ENCODE data around the gene CST9L. TPM values are rescaled to one million over a fixed set of nuclear protein-coding genes. Genes with fewer than 3 reads are reported as not detected.
"Not testable (repeated sequence)": the region's sequence is repeated elsewhere in the genome, so short reads cannot be mapped to it uniquely, and the experiment has no call there.

CST9L gene
- total RNA-seq, 2 experiments from 2014 or later: not detected

DNA sequence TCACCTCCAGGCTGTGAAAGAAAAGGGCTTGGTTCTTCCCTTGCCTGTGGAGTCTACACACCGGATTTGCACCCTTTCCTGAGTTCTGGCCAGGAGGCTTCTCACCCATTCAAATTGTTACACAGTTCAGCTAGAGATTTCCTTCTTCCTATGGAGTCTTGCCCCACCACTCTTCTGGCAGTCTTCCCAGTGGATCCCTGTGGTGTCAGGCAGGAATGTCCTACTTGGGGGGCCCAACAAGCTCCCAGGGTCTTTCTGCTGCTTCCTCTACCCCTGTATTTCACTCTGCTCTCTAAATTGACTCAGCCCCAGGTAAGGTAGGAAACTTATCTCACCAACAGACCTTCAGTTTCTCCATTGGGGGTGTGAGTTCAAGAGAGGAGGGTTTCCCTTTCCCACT, 14.0 kb upstream of the CST9L start:
- Mint-ChIP-seq H3K27me3 (peaks cover 7% of the 10 kb centered on the region), H3K36me3 (ENCODE audit: low read depth) (no peaks in the 10 kb centered on the region), H3K27ac (no peak overlapping the region), H3K4me3 (no peak overlapping the region), H3K9me3 (no peaks in the 10 kb centered on the region), H3K4me1 (no peaks in the 10 kb centered on the region)
- CTCF ChIA-PET: no interaction called here
- POLR2A ChIA-PET: no interaction called here
- DNase-seq: no peak

DNA sequence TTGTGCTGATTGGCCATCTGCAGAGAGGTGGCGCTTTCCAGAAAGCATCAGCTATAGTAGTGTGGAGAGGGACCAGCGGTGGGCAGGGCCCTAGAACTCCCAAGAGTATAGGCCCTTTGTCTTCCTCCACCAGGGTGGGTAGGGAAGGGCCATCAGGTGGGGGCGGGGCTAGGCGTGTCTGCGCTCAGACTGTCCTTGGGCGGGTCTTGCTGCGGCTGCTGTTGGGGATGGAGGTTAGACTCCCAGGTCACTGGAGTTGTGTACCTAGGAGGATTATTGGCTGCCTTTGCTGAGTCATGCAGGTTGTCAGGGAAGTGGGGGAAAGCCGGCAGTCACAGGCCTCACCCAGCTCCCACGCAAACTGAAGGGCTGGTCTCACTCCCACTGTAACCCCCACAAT, 13.5 kb upstream of the CST9L start:
- H3K9me3 Mint-ChIP-seq; POLR2A ChIA-PET; H3K4me3 Mint-ChIP-seq; CTCF ChIA-PET; H3K27me3 Mint-ChIP-seq; H3K27ac Mint-ChIP-seq; H3K36me3 Mint-ChIP-seq (ENCODE audit: low read depth); H3K4me1 Mint-ChIP-seq; DNase-seq: not testable (repeated sequence)

DNA sequence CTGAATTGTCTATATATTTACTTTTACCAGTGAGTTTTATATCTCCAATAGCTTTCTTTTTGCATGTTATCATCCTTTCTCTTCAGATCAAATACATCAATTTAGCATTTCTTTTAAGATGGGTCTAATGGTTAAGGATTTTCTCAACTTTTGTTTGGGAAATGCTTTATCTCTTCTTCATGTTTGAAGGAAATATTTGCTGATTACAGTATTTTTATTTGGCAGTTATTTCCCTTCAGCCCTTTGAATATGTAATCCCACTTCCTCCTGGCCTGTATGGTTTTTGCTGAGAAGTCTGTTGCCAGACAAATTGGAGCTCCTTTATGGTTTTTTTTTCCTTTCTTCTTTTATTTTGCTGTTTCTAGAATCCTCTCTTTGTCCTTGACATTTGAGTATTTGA, 6.7 kb upstream of the CST9L start:
- Mint-ChIP-seq H3K36me3 (ENCODE audit: low read depth) (no peaks in the 10 kb centered on the region), H3K27ac (no peak overlapping the region), H3K9me3 (no peaks in the 10 kb centered on the region), H3K4me1 (no peaks in the 10 kb centered on the region), H3K4me3 (no peak overlapping the region), H3K27me3 (peaks cover 13% of the 10 kb centered on the region)
- DNase-seq: no peak
- ChIA-PET CTCF (no interaction called here), POLR2A (no interaction called here)

DNA sequence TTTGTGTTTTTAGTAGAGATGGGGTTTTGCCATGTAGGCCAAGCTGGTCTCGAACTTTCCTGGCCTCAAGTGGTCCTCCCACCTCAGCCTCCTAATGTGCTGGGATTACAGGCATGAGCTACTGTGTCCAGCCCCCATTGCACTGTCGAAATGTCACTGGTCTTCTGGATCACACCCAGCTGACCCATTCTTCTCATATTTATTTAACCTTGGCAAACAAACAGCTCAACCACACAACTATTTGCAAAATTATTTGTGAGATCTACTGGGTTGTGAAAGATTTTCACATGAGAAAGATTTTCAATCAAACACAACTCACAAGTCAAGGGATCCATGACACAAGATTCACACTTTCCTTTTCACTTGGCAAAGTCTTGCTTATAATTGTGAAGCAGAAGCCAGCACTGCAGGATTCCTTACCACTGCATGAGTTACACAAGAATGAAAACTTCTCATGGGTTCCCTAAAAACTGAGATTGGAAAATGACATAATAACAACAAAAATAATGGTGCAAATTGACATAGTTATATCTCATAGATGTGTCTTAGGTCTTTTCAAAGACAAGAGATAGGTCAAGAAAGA, 2.0 kb upstream of the CST9L start:
- no peaks in the 10 kb centered on the region for H3K4me1 Mint-ChIP-seq
- POLR2A ChIA-PET: no interaction called here
- H3K36me3 Mint-ChIP-seq (ENCODE audit: low read depth): no peaks in the 10 kb centered on the region
- no peak overlapping the region for H3K27ac Mint-ChIP-seq
- peaks cover 11% of the 10 kb centered on the region for H3K27me3 Mint-ChIP-seq
- no peak for DNase-seq
- CTCF ChIA-PET: no interaction called here
- no peak overlapping the region for H3K4me3 Mint-ChIP-seq
- no peaks in the 10 kb centered on the region for H3K9me3 Mint-ChIP-seq

DNA sequence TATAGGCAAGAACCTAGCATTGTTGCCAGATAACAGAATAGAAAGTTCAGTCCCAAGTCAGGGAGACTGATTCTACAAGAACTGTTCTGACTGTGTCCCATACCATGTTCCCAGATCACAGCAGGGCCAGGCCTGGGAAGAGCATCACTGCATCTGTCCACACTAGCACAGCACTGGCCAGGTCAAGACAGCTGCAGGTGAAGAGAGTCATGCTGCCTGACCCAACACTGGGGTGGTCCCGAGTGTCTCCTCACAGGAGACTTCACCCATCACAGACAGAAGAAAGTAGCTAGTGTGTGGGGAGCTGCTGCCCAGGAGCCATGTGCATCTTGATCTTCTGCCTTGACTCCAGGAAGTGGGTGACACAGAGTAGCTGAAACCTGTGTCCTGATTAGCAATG, 1.3 kb upstream of the CST9L start:
- ChIA-PET POLR2A (no interaction called here), CTCF (no interaction called here)
- Mint-ChIP-seq H3K27ac (no peak overlapping the region), H3K27me3 (peaks cover 9% of the 10 kb centered on the region), H3K4me3 (no peak overlapping the region), H3K4me1 (no peaks in the 10 kb centered on the region), H3K9me3 (no peaks in the 10 kb centered on the region), H3K36me3 (ENCODE audit: low read depth) (no peaks in the 10 kb centered on the region)
- no peak for DNase-seq

DNA sequence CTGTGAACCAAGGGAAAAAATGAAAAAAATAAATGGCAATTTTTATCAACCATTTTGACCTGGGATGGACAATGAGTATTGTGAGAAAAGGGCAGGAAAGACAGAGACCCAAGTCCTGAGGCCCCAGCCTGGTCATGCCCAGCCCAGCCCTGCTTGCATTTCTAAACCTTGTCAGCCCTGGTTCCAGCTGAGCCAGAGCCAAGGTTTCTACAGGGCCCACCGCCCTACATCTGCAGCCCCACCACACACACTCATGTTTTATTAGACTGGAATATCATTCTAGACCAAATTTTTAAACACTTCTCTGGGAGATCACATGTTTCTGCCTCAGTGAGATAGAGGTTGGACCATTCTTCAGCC, 667 bp upstream of the CST9L start:
- CTCF ChIA-PET: no interaction called here
- Mint-ChIP-seq H3K4me3 (no peak overlapping the region), H3K27ac (no peak overlapping the region), H3K9me3 (no peaks in the 10 kb centered on the region), H3K27me3 (peaks cover 6% of the 10 kb centered on the region), H3K36me3 (ENCODE audit: low read depth) (no peaks in the 10 kb centered on the region), H3K4me1 (no peaks in the 10 kb centered on the region)
- DNase-seq: no peak
- POLR2A ChIA-PET: no interaction called here

DNA sequence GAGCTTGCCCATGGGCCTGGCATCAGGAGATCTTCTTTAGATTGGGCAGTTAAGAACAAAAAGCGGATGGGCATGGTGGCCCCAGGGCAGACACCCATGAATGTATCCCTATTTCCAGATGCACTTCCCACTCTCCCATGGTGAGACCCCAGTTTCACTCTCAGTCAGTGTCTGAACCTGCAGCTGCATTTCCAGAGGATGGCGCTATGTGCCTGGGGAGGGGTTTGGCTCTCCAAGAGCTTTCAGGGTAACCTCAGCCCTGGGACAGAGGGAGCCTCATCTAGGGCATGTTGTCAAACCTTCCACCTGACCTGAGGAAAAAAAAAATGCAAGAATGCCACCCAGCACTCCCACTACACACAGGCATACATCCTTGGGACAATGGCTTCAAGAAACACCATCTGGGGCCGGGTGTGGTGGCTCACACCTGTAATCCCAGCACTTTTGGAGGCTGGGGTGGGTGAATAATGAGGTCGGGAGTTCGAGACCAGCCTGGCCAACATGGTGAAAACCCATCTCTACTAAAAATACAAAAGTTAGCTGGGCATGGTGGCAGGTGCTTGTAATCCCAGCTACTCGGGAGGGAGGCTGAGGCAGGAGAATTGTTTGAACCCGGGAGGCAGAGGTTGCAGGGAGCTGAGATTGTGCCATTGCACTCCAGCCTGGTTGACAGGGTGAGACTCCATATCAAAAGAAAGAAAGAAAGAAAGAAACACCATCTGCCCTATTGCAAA, 1.9 kb downstream of the CST9L start:
- Mint-ChIP-seq H3K27ac (no peak overlapping the region), H3K4me1 (no peaks in the 10 kb centered on the region), H3K27me3 (peaks cover 2% of the 10 kb centered on the region), H3K36me3 (ENCODE audit: low read depth) (no peaks in the 10 kb centered on the region), H3K9me3 (peaks cover 4% of the 10 kb centered on the region), H3K4me3 (no peak overlapping the region)
- POLR2A ChIA-PET: no interaction called here
- DNase-seq: no peak
- CTCF ChIA-PET: no interaction called here

DNA sequence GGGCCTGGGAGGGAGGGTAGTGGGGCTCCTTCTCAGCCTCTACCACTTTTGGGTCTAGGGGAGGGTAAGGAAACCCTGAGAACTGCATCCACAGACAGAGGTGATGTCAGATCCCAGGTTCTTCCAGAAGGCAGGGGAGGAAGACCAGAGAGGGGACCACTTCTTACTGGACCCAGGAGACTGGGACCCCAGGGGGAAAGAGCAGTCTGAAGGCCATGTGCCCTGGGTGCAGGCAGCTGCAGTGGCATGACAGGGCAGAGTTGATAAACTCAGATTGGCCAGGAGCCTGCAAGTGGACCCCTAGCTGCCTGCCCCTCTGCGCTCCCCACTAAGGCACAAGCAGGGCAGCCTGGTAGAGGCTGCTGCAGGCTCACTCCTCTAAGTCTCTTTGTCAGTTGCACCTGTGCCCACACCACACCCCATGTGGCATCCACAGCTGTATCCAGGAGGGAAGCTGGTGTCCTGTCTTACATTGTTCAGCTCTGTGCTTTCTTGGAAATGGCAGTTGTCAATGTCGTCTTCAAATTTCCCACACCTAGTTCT, 2.7 kb downstream of the CST9L start:
- no peak overlapping the region for H3K27ac Mint-ChIP-seq
- CTCF ChIA-PET: no interaction called here

DNA sequence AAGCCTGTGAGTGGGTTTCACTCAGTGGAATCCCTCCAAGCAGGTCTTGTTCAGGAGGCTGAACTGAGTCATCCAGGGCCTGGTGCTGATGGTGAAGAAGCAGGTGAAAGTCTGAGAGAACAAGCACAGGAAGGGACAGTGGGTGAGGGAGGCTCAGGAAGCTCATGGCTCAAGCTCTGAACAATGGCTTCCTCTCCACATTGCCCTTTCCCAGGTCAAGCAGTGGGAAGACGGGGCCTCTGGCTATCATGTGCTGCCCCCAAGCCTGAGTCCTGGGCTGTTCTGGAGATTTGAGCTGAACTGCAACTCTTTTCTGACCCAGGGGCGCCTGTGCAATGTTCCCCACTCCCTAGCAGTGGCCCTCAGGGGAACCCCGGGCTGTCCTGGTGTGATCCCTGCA, 3.4 kb downstream of the CST9L start:
- Mint-ChIP-seq H3K9me3 (peaks cover 4% of the 10 kb centered on the region), H3K27ac (no peak overlapping the region), H3K36me3 (ENCODE audit: low read depth) (no peaks in the 10 kb centered on the region), H3K27me3 (no peaks in the 10 kb centered on the region), H3K4me3 (no peak overlapping the region), H3K4me1 (no peaks in the 10 kb centered on the region)
- DNase-seq: no peak
- POLR2A ChIA-PET: no interaction called here
- CTCF ChIA-PET: no interaction called here

More for the DNA sequence above, 2.7 kb downstream of the CST9L start:
- H3K4me3 Mint-ChIP-seq: no peak overlapping the region
- peaks cover 4% of the 10 kb centered on the region for H3K9me3 Mint-ChIP-seq
- POLR2A ChIA-PET: no interaction called here
- no peaks in the 10 kb centered on the region for H3K4me1 Mint-ChIP-seq
- DNase-seq: no peak
- no peaks in the 10 kb centered on the region for H3K27me3 Mint-ChIP-seq
- no peaks in the 10 kb centered on the region for H3K36me3 Mint-ChIP-seq (ENCODE audit: low read depth)

DNA sequence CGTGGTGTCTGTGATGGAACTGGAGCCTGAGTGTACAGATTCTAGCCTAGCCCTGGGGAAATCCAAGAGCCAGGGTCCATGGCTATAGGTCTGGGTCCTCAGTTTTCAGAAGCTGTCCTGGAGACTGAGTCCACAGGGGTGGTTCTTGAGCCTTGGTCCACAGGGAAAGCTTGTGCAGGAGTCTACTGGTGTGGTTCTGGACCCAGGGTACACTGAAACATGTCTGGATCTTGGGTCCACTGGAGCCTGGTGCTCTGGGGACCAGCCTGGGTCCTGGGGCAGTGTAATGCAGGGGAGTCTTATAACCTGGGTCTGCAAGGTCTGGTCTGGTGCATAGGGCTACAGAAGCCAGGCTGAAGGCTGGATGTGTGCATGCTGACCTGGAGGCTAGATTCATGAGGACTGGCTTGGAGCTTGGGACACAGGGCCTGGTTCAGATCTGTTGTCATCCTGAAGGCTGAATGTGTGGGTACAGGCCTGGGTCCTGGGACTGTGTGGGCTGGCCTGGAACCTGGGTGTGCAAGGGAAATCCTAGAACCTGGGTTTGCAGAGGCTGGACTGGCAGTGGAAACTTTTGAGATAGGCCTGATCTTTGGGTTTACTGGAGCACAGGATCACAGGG, 5.5 kb downstream of the CST9L start:
- no peaks in the 10 kb centered on the region for H3K4me1 Mint-ChIP-seq
- DNase-seq: no peak
- no peaks in the 10 kb centered on the region for H3K36me3 Mint-ChIP-seq (ENCODE audit: low read depth)
- H3K27me3 Mint-ChIP-seq: peaks cover 6% of the 10 kb centered on the region
- H3K9me3 Mint-ChIP-seq: peaks cover 4% of the 10 kb centered on the region
- no peak overlapping the region for H3K4me3 Mint-ChIP-seq
- POLR2A ChIA-PET: no interaction called here
- CTCF ChIA-PET: no interaction called here
- no peak overlapping the region for H3K27ac Mint-ChIP-seq

DNA sequence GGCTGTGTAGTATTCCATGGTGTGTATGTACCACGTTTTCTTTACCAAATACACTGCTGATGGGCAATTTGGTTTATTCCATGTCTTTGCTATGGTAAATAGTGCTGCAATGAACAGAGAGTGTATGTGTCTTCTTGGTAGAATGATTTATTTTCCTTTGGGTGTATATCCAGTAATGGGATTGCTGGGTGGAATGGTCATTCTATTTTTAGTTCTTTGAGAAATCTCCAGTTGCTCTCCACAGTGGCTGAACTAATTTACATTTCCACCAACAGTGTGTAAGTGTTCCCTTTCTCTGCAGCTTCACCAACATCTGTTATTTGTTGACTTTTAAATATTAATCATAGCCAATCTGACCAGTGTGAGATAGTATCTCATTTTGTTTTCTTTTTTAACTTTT, 13.9 kb downstream of the CST9L start:
- CTCF ChIA-PET: no interaction called here
- Mint-ChIP-seq H3K9me3 (no peaks in the 10 kb centered on the region), H3K27me3 (peaks cover 9% of the 10 kb centered on the region), H3K4me3 (no peak overlapping the region), H3K36me3 (ENCODE audit: low read depth) (no peaks in the 10 kb centered on the region), H3K27ac (no peak overlapping the region), H3K4me1 (no peaks in the 10 kb centered on the region)
- POLR2A ChIA-PET: no interaction called here
- no peak for DNase-seq

DNA sequence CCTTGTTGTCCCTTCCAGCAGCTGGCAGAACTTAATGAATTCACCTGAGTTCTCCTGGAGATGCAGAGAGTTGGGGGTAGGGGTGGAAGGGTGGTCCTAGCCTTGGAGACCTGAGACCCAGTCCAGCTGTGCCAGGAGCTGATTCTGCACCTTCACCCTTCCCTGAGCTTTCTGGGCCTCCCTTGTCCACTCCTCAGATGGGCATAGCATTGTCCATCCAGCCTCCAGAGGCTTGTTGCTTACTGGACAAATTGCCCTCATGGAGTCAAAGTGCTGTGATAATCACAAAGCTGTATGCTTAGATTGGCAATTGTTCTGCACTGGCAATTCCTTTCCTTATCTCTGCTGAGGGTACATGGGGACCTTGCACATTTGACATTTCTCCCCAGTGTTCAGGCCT, 16.5 kb downstream of the CST9L start:
- no peaks in the 10 kb centered on the region for H3K4me1 Mint-ChIP-seq
- DNase-seq: no peak
- no peaks in the 10 kb centered on the region for H3K27me3 Mint-ChIP-seq
- no peaks in the 10 kb centered on the region for H3K9me3 Mint-ChIP-seq
- ChIA-PET CTCF (no interaction called here), POLR2A (no interaction called here)
- H3K27ac Mint-ChIP-seq: no peak overlapping the region
- no peaks in the 10 kb centered on the region for H3K36me3 Mint-ChIP-seq (ENCODE audit: low read depth)
- no peak overlapping the region for H3K4me3 Mint-ChIP-seq

DNA sequence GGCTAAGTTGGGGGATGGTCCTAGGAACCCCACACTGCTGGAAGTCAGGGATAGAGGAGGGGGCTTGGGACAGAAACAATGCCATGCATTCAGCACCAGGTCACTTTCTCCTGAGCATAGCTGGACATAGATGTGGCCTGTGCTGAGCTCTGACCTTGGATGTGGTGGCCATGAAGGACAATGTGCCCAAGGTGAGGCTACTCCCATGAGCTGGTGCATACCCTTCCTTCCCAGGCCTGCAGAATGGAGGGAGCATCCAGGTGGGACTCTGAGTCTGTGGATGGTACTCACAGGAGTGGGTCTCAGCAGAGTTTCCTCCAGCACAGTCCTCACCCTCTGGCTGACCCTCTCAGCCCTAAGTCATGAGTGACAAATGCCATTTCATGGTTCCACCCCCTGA, 16.9 kb downstream of the CST9L start:
- Mint-ChIP-seq H3K36me3 (ENCODE audit: low read depth) (no peaks in the 10 kb centered on the region), H3K4me1 (no peaks in the 10 kb centered on the region), H3K27ac (no peak overlapping the region), H3K4me3 (no peak overlapping the region), H3K9me3 (no peaks in the 10 kb centered on the region), H3K27me3 (no peaks in the 10 kb centered on the region)
- no peak for DNase-seq
- ChIA-PET POLR2A (no interaction called here), CTCF (no interaction called here)

DNA sequence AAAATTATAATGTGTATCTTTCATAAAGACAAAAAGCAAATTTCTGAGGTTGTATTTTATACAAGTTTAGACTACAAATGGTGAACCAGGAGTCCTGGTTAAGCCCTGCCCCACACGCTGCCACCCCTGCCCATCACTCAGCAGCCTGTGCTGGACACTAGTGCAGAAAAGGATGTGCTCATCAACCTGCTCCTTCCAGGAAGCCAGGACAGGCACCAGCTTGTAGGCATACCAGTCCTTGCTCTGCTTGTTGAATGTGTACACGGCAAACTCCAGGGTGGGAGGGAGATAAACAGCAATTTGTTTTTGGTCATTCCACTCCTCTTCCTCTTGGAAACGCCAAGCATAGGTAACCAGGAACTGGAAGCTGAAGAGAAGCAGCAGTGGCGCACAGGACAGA, 18.1 kb downstream of the CST9L start:
- Mint-ChIP-seq H3K4me1 (no peaks in the 10 kb centered on the region), H3K4me3 (no peak overlapping the region), H3K27ac (no peak overlapping the region), H3K27me3 (no peaks in the 10 kb centered on the region), H3K36me3 (ENCODE audit: low read depth) (no peaks in the 10 kb centered on the region), H3K9me3 (no peaks in the 10 kb centered on the region)
- ChIA-PET POLR2A (no interaction called here), CTCF (no interaction called here)
- no peak for DNase-seq
